ENCODE results near the gene SEMA3A. TPM values are rescaled to one million over a fixed set of nuclear protein-coding genes. Genes with fewer than 3 reads are reported as not detected.

SEMA3A gene
- under 0.01 and 0.22 TPM in 2 replicates for total RNA-seq

DNA sequence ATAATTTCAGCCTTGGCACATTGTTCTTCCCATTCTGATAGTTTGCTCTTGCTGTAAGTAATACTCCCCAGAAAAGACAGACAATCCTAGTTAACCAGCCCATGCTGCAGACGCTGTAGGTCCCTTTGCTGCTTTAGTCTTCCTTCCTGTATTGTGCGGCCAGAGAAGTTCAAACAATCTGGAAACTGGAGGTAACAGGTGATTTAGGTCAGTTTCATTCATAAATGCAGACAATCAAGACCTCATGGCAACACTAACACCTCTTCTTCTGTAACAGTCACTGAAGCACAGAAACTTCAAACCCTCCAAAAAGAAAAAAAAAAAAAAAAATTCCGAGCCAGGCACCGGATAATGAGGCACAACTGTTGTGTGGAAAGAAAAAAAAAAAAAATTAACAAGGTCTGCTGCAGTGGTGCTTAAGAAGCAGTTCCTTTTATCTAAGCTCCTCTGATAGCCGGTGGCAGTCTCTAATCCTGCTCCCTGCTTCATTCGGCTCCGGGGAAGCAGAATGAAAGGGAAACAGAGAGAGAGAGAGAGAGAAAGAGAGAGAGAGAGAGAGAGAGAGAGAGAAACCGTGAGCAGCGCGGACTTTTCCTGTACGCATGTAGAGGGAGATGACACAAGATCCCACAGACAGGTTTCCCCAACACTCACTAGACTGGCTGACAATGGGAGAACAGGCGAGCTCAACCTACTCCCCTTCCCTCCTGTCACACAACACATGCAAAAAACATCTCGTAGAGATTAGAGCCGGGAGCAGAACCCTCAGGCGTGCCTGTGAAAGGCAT lies at the start of gene SEMA3A:
TSS of gene SEMA3A (minus strand) at position 306 of the 788 bp plus-strand sequence. CDS start at position 103, 203 bp downstream.

